ENCODE results near the gene ARHGEF4.
A peak's percentile ranks its signal among the peaks of the same experiment; 100 is the strongest.
"Not testable (repeated sequence)": the region's sequence is repeated elsewhere in the genome, so short reads cannot be mapped to it uniquely, and the experiment has no call there.

ARHGEF4 gene

GRCh38 chr2:130963849-130964793 is 127.4 kb downstream of the ARHGEF4 start:
- FAIRE-seq (no peak), DNase-seq (ENCODE audit: insufficient read length, low spot score) (peak; percentile 49)

GRCh38 chr2:130964931-130965330 is 128.2 kb downstream of the ARHGEF4 start:
- no peak for FAIRE-seq
- no peak for DNase-seq (ENCODE audit: insufficient read length, low spot score)

GRCh38 chr2:130966149-130966774 is 129.5 kb downstream of the ARHGEF4 start:
- DNase-seq (ENCODE audit: insufficient read length, low spot score) = no peak
- no peak for FAIRE-seq

- no peak for DNase-seq (ENCODE audit: insufficient read length, low spot score)
- no peak for FAIRE-seq
These were observed 130.2 kb downstream of the ARHGEF4 start for GRCh38 chr2:130966775-130967490.

- DNase-seq (ENCODE audit: insufficient read length, low spot score) (no peak), FAIRE-seq (peak; percentile 86)
These were observed 135.7 kb downstream of the ARHGEF4 start for GRCh38 chr2:130972410-130972809.

GRCh38 chr2:130975729-130976128 is 139.0 kb downstream of the ARHGEF4 start:
- DNase-seq (ENCODE audit: insufficient read length, low spot score) (no peak), FAIRE-seq (no peak)

GRCh38 chr2:130976591-130977237 is 140.0 kb downstream of the ARHGEF4 start:
- no peak for FAIRE-seq
- no peak for DNase-seq (ENCODE audit: insufficient read length, low spot score)

- FAIRE-seq = no peak
These were observed 140.8 kb downstream of the ARHGEF4 start for GRCh38 chr2:130977461-130978050.

GRCh38 chr2:130981667-130982066 is 145.0 kb downstream of the ARHGEF4 start:
- DNase-seq (ENCODE audit: insufficient read length, low spot score) (no peak), FAIRE-seq (no peak)

More at GRCh38 chr2:130977461-130978050, 140.8 kb downstream of the ARHGEF4 start:
- DNase-seq (ENCODE audit: insufficient read length, low spot score) = no peak

- DNase-seq (ENCODE audit: insufficient read length, low spot score) (no peak), FAIRE-seq (no peak)
These were observed 148.6 kb downstream of the ARHGEF4 start for GRCh38 chr2:130985206-130985780.

- FAIRE-seq = no peak
- no peak for DNase-seq (ENCODE audit: insufficient read length, low spot score)
These were observed 149.3 kb downstream of the ARHGEF4 start for GRCh38 chr2:130985831-130986649.

GRCh38 chr2:130986890-130987493 is 150.3 kb downstream of the ARHGEF4 start:
- DNase-seq (ENCODE audit: insufficient read length, low spot score) (no peak), FAIRE-seq (no peak)

- no peak for FAIRE-seq
These were observed 151.1 kb downstream of the ARHGEF4 start for GRCh38 chr2:130987519-130988425.

GRCh38 chr2:130991446-130991845 is 154.7 kb downstream of the ARHGEF4 start:
- FAIRE-seq; DNase-seq (ENCODE audit: insufficient read length, low spot score): not testable (repeated sequence)

More at GRCh38 chr2:130987519-130988425, 151.1 kb downstream of the ARHGEF4 start:
- DNase-seq (ENCODE audit: insufficient read length, low spot score) = no peak

- not testable (repeated sequence) for FAIRE-seq; DNase-seq (ENCODE audit: insufficient read length, low spot score)
These were observed 155.3 kb downstream of the ARHGEF4 start for GRCh38 chr2:130992003-130992402.

GRCh38 chr2:130996691-130997090 is 160.0 kb downstream of the ARHGEF4 start:
- FAIRE-seq = no peak
- DNase-seq (ENCODE audit: insufficient read length, low spot score) = no peak

- FAIRE-seq (no peak), DNase-seq (ENCODE audit: insufficient read length, low spot score) (no peak)
These were observed 160.5 kb downstream of the ARHGEF4 start for GRCh38 chr2:130997198-130997597.

- DNase-seq (ENCODE audit: insufficient read length, low spot score) (no peak), FAIRE-seq (no peak)
These were observed 161.8 kb downstream of the ARHGEF4 start for GRCh38 chr2:130998561-130998960.
